Immature natural killer cell (primary cell): ENCODE measurements around the gene MMP25. TPM values are rescaled to one million over a fixed set of nuclear protein-coding genes. Genes with fewer than 3 reads are reported as not detected.

ENCODE experiments used
- DNase-seq, 3 donors: peaks; one replicate each; pipeline ENCODE4 v3.0.0; 2022; ENCODE audit warnings: mixed read lengths in 1 of 3
- H3K27ac Mint-ChIP-seq, 6 donors: one replicate each; pipeline ENCODE4 v1.8.0; 2020; ENCODE audit warnings: mixed read lengths in 6 of 6, mild to moderate bottlenecking in 5 of 6, inconsistent platforms in 4 of 6, moderate library complexity in 3 of 6
- H3K27me3 Mint-ChIP-seq, 3 donors: one replicate each; pipeline ENCODE4 v1.8.0; 2020 to 2021; ENCODE audit warnings: low read depth in 3 of 3, mild to moderate bottlenecking in 3 of 3, mixed read lengths in 3 of 3, moderate library complexity in 3 of 3, inconsistent platforms in 1 of 3
- H3K36me3 Mint-ChIP-seq, 3 donors: one replicate each; pipeline ENCODE4 v1.8.0; 2020; ENCODE audit warnings: mixed read lengths in 3 of 3, inconsistent platforms in 2 of 3, mild to moderate bottlenecking in 2 of 3
- H3K4me1 Mint-ChIP-seq, 2 donors: one replicate each; pipeline ENCODE4 v1.8.0; 2020; ENCODE audit warnings: inconsistent platforms in 2 of 2, mild to moderate bottlenecking in 2 of 2, mixed read lengths in 2 of 2, moderate library complexity in 1 of 2
- H3K4me3 Mint-ChIP-seq, 5 donors: one replicate each; pipeline ENCODE4 v1.8.0; 2020; ENCODE audit warnings: mild to moderate bottlenecking in 5 of 5, mixed read lengths in 5 of 5, inconsistent platforms in 3 of 5, moderate library complexity in 3 of 5
- H3K9me3 Mint-ChIP-seq, 6 donors: one replicate each; pipeline ENCODE4 v1.8.0; 2020; ENCODE audit warnings: mild to moderate bottlenecking in 6 of 6, mixed read lengths in 6 of 6, inconsistent platforms in 4 of 6, moderate library complexity in 3 of 6
- polyA plus RNA-seq, 3 donors: library from polyadenylated mRNA; unstranded; fragments of 300-500 nt; fragmentation: Illumina TruSeq; gene quantifications; one replicate each; pipeline ENCODE4 v1.2.3, GENCODE V29; 2021

MMP25 gene
- polyA plus RNA-seq, 3 donors from 2014 or later = 0.19 to 2.2 (median 0.73) TPM

- H3K4me1 Mint-ChIP-seq = peaks cover 50 to 58% of the 10 kb centered on the region in 2 donors
- H3K27me3 Mint-ChIP-seq = peaks cover 2 to 8% (median 3%) of the 10 kb centered on the region in 3 donors
- DNase-seq = no peak
- H3K4me3 Mint-ChIP-seq = peak overlapping the region; percentile 58 to 75 (median 70)
- H3K27ac Mint-ChIP-seq = peak overlapping the region in 5 of 6 donors; percentile 13 to 93 (median 77)
- no peaks in the 10 kb centered on the region for H3K9me3 Mint-ChIP-seq
- H3K36me3 Mint-ChIP-seq = peaks cover 6 to 18% (median 7%) of the 10 kb centered on the region in 3 donors
Measured at GRCh38 chr16:3057181-3058138, 11.1 kb downstream of the MMP25 start.

GRCh38 chr16:3058139-3059030, 12.0 kb downstream of the MMP25 start:
- peaks cover 50 to 60% of the 10 kb centered on the region in 2 donors for H3K4me1 Mint-ChIP-seq
- peaks cover 6 to 18% (median 7%) of the 10 kb centered on the region in 3 donors for H3K36me3 Mint-ChIP-seq
- peak overlapping the region; percentile 89 to 95 (median 94) for H3K4me3 Mint-ChIP-seq
- DNase-seq = peak in 2 of 3 donors; percentile 53 to 55
- peaks cover 2 to 8% (median 3%) of the 10 kb centered on the region in 3 donors for H3K27me3 Mint-ChIP-seq
- H3K27ac Mint-ChIP-seq = peak overlapping the region; percentile 39 to 92 (median 86)
- H3K9me3 Mint-ChIP-seq = no peaks in the 10 kb centered on the region

- peak; percentile 89 to 91 (median 90) for DNase-seq
- peak overlapping the region; percentile 82 to 92 (median 91) for H3K27ac Mint-ChIP-seq
- peak overlapping the region; percentile 89 to 95 (median 94) for H3K4me3 Mint-ChIP-seq
- peaks cover 2 to 6% (median 3%) of the 10 kb centered on the region in 3 donors for H3K27me3 Mint-ChIP-seq
- H3K4me1 Mint-ChIP-seq = peaks cover 48 to 54% of the 10 kb centered on the region in 2 donors
- peaks cover 0 to 13% (median 7%) of the 10 kb centered on the region in 3 donors for H3K36me3 Mint-ChIP-seq
- no peaks in the 10 kb centered on the region for H3K9me3 Mint-ChIP-seq
Measured at GRCh38 chr16:3059041-3059722, 12.8 kb downstream of the MMP25 start.

- H3K4me3 Mint-ChIP-seq = peak overlapping the region; percentile 82 to 88 (median 83)
- H3K27ac Mint-ChIP-seq = peak overlapping the region; percentile 82 to 92 (median 90)
- no peak for DNase-seq
- peaks cover 42 to 52% of the 10 kb centered on the region in 2 donors for H3K4me1 Mint-ChIP-seq
- H3K36me3 Mint-ChIP-seq = peaks cover 0 to 12% (median 6%) of the 10 kb centered on the region in 3 donors
- H3K9me3 Mint-ChIP-seq = no peaks in the 10 kb centered on the region
- peaks cover 2 to 6% (median 3%) of the 10 kb centered on the region in 3 donors for H3K27me3 Mint-ChIP-seq
Measured at GRCh38 chr16:3059723-3060242, 13.4 kb downstream of the MMP25 start.

- H3K9me3 Mint-ChIP-seq = no peaks in the 10 kb centered on the region
- DNase-seq = no peak
- peaks cover 0 to 5% (median under 1%) of the 10 kb centered on the region in 3 donors for H3K36me3 Mint-ChIP-seq
- peak overlapping the region; percentile 82 to 88 (median 83) for H3K4me3 Mint-ChIP-seq
- H3K27me3 Mint-ChIP-seq = peaks cover 2 to 6% (median 5%) of the 10 kb centered on the region in 3 donors
- peak overlapping the region; percentile 82 to 92 (median 90) for H3K27ac Mint-ChIP-seq
- peaks cover 41 to 47% of the 10 kb centered on the region in 2 donors for H3K4me1 Mint-ChIP-seq
Measured at GRCh38 chr16:3060339-3061127, 14.2 kb downstream of the MMP25 start.

- DNase-seq = no peak
- Mint-ChIP-seq H3K36me3 (peaks cover 0 to 10% (median 8%) of the 10 kb centered on the region in 3 donors), H3K4me1 (peaks cover 42% of the 10 kb centered on the region in 2 donors), H3K27me3 (peaks cover 5 to 10% (median 8%) of the 10 kb centered on the region in 3 donors), H3K27ac (peak overlapping the region in 3 of 6 donors; percentile 31 to 97 (median 43)), H3K9me3 (no peaks in the 10 kb centered on the region), H3K4me3 (peak overlapping the region in 1 of 5 donors; percentile 55)
Measured at GRCh38 chr16:3062553-3062952, 16.2 kb downstream of the MMP25 start.

- Mint-ChIP-seq H3K4me3 (peak overlapping the region in 2 of 5 donors; percentile 40 to 99), H3K9me3 (no peaks in the 10 kb centered on the region), H3K36me3 (peaks cover 0 to 11% (median 10%) of the 10 kb centered on the region in 3 donors), H3K4me1 (peaks cover 49 to 52% of the 10 kb centered on the region in 2 donors), H3K27me3 (peaks cover 5 to 8% (median 5%) of the 10 kb centered on the region in 3 donors), H3K27ac (peak overlapping the region in 5 of 6 donors; percentile 59 to 99 (median 83))
- no peak for DNase-seq
Measured at GRCh38 chr16:3063625-3064386, 17.4 kb downstream of the MMP25 start.

GRCh38 chr16:3065069-3065741, 18.8 kb downstream of the MMP25 start, which contains the start of gene IL32:
Gene IL32, plus strand, starts transcription at chr16:3065640. Its CDS starts 172 bp downstream, at chr16:3065812.
- DNase-seq = peak in 1 of 3 donors; percentile 56
- peak within 1 kb of the TSS; percentile 85 to 99 (median 93) for H3K4me3 Mint-ChIP-seq
- H3K4me1 Mint-ChIP-seq = peaks cover 52 to 58% of the 10 kb centered on the region in 2 donors
- H3K36me3 Mint-ChIP-seq = peaks cover 0 to 19% (median 17%) of the 10 kb centered on the region in 3 donors
- peaks cover 2 to 5% (median 4%) of the 10 kb centered on the region in 3 donors for H3K27me3 Mint-ChIP-seq
- peak within 1 kb of the TSS; percentile 92 to 99 (median 94) for H3K27ac Mint-ChIP-seq
- H3K9me3 Mint-ChIP-seq = no peaks in the 10 kb centered on the region

GRCh38 chr16:3065742-3066439, 19.5 kb downstream of the MMP25 start:
- Mint-ChIP-seq H3K27me3 (peaks cover 2 to 5% (median 4%) of the 10 kb centered on the region in 3 donors), H3K36me3 (peaks cover 0 to 19% (median 18%) of the 10 kb centered on the region in 3 donors), H3K9me3 (no peaks in the 10 kb centered on the region), H3K4me1 (peaks cover 54 to 59% of the 10 kb centered on the region in 2 donors), H3K27ac (peak overlapping the region; percentile 92 to 99 (median 94)), H3K4me3 (peak overlapping the region; percentile 85 to 99 (median 93))
- DNase-seq = no peak

GRCh38 chr16:3066440-3066748, 20.0 kb downstream of the MMP25 start:
- H3K27ac Mint-ChIP-seq = peak overlapping the region; percentile 92 to 99 (median 94)
- peaks cover 59 to 64% of the 10 kb centered on the region in 2 donors for H3K4me1 Mint-ChIP-seq

More at GRCh38 chr16:3066440-3066748, 20.0 kb downstream of the MMP25 start:
- peaks cover 2 to 5% (median 4%) of the 10 kb centered on the region in 3 donors for H3K27me3 Mint-ChIP-seq
- DNase-seq = no peak
- no peaks in the 10 kb centered on the region for H3K9me3 Mint-ChIP-seq
- peaks cover 0 to 19% (median 18%) of the 10 kb centered on the region in 3 donors for H3K36me3 Mint-ChIP-seq
- H3K4me3 Mint-ChIP-seq = peak overlapping the region; percentile 85 to 99 (median 93)
